ENCODE results near the gene ARHGAP26.

- no peak for TF ChIP-seq CTCF (IDR thresholded peaks at IDR 0.05)
- no peak for TF ChIP-seq POLR2A (IDR thresholded peaks at IDR 0.05)
Observed at GRCh38 chr5:143152445-143152844, 382.3 kb downstream of the ARHGAP26 start.

Measured in lower leg skin (tissue), 3 donors.